Measurements from ENCODE around the gene NEK2.

GRCh38 chr1:211634461-211634860, 41.0 kb downstream of the NEK2 start:
- no peak for TF ChIP-seq POLR2A (IDR thresholded peaks at IDR 0.05)
- TF ChIP-seq CTCF (IDR thresholded peaks at IDR 0.05) = no peak

Measured in uterus (tissue), 2 donors.